Glutamatergic neuron (in vitro differentiated cells): Measurements from ENCODE around the gene WDR20. TPM values are rescaled to one million over a fixed set of nuclear protein-coding genes. Genes with fewer than 3 reads are reported as not detected.

Source experiments
- DNase-seq: peaks from one replicate; pipeline ENCODE4 v3.0.0; 2022
- H3K27ac Mint-ChIP-seq: one replicate; pipeline ENCODE4 v1.8.0; 2020; ENCODE audit warnings: mild to moderate bottlenecking, mixed read lengths, inconsistent platforms; ENCODE audit not compliant: unreplicated experiment
- H3K27me3 Mint-ChIP-seq: one replicate; pipeline ENCODE4 v1.8.0; 2020; ENCODE audit warnings: mild to moderate bottlenecking, moderate library complexity, mixed read lengths, inconsistent platforms; ENCODE audit not compliant: unreplicated experiment
- H3K36me3 Mint-ChIP-seq: one replicate; pipeline ENCODE4 v1.8.0; 2020; ENCODE audit warnings: mild to moderate bottlenecking, mixed read lengths, inconsistent platforms; ENCODE audit not compliant: unreplicated experiment
- H3K4me1 Mint-ChIP-seq: one replicate; pipeline ENCODE4 v1.8.0; 2020; ENCODE audit warnings: mild to moderate bottlenecking, low read depth, mixed read lengths, inconsistent platforms; ENCODE audit not compliant: unreplicated experiment
- H3K4me3 Mint-ChIP-seq: one replicate; pipeline ENCODE4 v1.8.0; 2020; ENCODE audit warnings: mild to moderate bottlenecking, mixed read lengths, inconsistent platforms; ENCODE audit not compliant: unreplicated experiment
- H3K9me3 Mint-ChIP-seq: one replicate; pipeline ENCODE4 v1.8.0; 2020; ENCODE audit warnings: mild to moderate bottlenecking, moderate library complexity, mixed read lengths, inconsistent platforms; ENCODE audit not compliant: unreplicated experiment
- total RNA-seq: library from RNA; stranded (reverse); fragmentation: NEBNext Ultra II Directional; extraction: Animal tissue kit (Norgen Biotek cat#: 25700); gene quantifications from one replicate; pipeline ENCODE4 v1.2.1, GENCODE V29; 2021; ENCODE audit not compliant: unreplicated experiment
- TF ChIP-seq, protein P1 (sequence below): fragments of 200-600 bp; sonication (generic); IDR thresholded peaks from one replicate; pipeline ENCODE4 v1.5.0; 2021; ENCODE audit not compliant: partially characterized antibody, unreplicated experiment

The WDR20 gene
- total RNA-seq, 1 donor from 2014 or later, result 38.1 TPM

DNA sequence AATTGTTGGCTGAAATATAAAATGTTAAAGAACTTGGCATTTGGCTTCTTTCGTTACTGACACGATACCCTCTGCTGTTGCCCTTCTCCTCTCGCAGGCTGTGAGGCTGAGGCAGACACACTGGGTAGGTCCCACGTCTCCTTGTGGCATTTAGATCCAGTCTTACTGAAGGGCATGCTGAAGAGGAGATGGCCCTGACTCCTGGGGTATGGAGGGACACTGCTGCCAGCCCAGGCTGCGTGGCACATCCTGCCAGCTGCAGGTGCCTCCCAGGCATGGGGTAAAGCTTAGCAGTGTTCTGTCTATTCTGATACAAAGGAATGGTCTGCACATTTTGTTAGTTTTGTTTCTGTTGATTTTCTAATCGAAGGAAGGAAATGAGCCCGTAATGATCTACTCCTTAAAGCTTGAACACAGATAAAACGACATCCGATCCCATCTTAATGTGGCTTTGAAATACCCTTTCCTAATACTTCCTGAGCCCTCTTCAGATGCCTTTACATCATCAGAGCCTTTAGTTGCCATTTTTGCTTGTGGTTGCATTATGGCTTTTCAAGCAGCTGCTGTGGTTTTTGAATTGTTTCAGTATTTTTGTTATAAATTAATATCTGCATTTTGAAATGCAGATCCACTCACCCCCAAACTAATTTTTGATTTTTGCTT, 61.1 kb downstream of the WDR20 start:
- H3K36me3 Mint-ChIP-seq, result peaks cover 4% of the 10 kb centered on the region
- no peak for DNase-seq
- no peak overlapping the region for H3K27ac Mint-ChIP-seq
- peaks cover 6% of the 10 kb centered on the region for H3K27me3 Mint-ChIP-seq
- TF ChIP-seq, protein P1, sequence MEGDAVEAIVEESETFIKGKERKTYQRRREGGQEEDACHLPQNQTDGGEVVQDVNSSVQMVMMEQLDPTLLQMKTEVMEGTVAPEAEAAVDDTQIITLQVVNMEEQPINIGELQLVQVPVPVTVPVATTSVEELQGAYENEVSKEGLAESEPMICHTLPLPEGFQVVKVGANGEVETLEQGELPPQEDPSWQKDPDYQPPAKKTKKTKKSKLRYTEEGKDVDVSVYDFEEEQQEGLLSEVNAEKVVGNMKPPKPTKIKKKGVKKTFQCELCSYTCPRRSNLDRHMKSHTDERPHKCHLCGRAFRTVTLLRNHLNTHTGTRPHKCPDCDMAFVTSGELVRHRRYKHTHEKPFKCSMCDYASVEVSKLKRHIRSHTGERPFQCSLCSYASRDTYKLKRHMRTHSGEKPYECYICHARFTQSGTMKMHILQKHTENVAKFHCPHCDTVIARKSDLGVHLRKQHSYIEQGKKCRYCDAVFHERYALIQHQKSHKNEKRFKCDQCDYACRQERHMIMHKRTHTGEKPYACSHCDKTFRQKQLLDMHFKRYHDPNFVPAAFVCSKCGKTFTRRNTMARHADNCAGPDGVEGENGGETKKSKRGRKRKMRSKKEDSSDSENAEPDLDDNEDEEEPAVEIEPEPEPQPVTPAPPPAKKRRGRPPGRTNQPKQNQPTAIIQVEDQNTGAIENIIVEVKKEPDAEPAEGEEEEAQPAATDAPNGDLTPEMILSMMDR, result no peak
- peaks cover 33% of the 10 kb centered on the region for H3K4me1 Mint-ChIP-seq
- H3K9me3 Mint-ChIP-seq, result peaks cover 8% of the 10 kb centered on the region
- H3K4me3 Mint-ChIP-seq, result no peak overlapping the region

DNA sequence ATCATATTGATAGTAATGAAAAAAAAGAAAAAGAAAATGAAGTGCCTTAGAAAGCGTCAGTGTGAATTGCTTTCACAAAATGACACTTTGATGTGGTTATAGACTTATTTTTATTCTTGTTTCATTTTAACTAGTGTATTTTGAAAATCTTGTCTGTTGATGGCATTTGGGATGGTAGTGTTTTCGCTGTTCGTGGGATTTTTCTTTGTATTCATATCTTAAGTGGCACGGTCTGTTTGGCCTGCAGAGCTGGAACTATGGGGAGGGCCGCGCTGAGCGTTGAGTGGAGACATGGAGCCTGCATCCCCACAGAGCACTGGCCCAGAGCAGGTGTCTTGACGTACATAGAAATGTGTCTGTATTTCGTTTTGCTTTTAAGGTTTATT, 61.6 kb downstream of the WDR20 start:
- Mint-ChIP-seq H3K4me1 (peaks cover 30% of the 10 kb centered on the region), H3K9me3 (peaks cover 9% of the 10 kb centered on the region), H3K27me3 (peaks cover 6% of the 10 kb centered on the region), H3K36me3 (peaks cover 1% of the 10 kb centered on the region), H3K27ac (no peak overlapping the region), H3K4me3 (no peak overlapping the region)
- TF ChIP-seq, protein P1, result no peak
- no peak for DNase-seq

DNA sequence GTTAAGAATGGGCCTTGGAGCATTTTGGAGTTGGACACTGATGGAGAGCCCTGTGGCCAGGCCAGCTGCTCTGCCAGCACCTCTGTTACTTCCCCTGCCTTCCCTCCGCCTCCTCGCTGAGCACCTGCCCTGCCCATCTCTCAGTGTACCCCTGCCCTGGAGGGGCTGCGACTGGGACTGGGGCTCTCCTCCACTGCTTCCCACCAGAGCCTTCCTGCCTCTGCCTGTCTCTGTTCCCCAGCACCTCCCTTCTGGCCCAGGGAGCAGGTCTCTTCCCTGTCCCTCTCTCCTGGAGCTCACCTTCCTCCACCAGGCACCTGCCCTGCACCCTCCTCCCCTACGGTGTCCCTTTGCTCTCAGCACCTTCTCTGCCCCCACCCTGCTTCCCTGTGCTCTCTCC, 62.1 kb downstream of the WDR20 start:
- TF ChIP-seq, protein P1, result no peak
- Mint-ChIP-seq H3K4me3 (no peak overlapping the region), H3K9me3 (peaks cover 12% of the 10 kb centered on the region), H3K36me3 (no peaks in the 10 kb centered on the region), H3K27ac (peak overlapping the region; percentile 52), H3K27me3 (peaks cover 6% of the 10 kb centered on the region), H3K4me1 (peaks cover 31% of the 10 kb centered on the region)
- no peak for DNase-seq

DNA sequence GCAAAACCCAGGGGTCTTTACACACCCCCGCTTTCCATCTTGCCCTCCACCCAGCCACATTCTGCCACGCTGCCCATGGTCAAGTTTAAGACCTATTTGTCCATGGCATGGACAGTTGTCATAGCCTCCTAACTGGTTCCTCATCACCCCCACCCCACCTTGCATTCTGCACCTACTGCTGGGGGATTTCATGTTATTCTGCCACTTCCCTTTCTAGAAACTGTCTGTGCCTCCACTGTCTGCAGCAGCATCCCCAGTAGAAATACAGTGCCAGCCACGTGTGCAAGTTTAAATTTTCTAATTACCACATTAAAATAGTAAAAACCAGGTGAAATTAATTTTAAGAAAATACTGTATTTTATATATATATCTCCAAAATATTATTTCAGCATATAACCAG, 63.2 kb downstream of the WDR20 start:
- Mint-ChIP-seq H3K27ac (no peak overlapping the region), H3K36me3 (no peaks in the 10 kb centered on the region), H3K4me3 (peak overlapping the region; percentile 57), H3K9me3 (peaks cover 14% of the 10 kb centered on the region), H3K27me3 (peaks cover 4% of the 10 kb centered on the region), H3K4me1 (peaks cover 28% of the 10 kb centered on the region)
- TF ChIP-seq, protein P1, result no peak
- no peak for DNase-seq

DNA sequence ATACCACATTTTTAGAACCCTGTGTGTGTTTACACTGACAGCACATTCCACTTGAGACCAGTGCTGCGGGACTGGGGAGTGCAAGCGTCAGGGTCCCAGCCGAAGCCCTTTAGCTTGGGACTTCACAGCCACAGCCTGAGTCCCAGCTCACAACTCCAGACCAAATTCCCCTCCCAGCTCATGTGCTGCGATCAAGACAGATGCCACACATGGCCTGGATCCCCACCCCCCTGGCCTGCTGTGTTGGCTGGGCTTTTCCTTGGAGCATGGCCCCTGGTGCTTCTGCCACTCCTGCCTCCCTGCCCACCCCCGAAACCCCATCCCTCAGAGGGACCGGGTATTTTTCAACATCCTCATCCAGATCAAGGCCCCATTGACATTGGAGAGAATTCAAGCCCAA, 63.7 kb downstream of the WDR20 start:
- H3K4me1 Mint-ChIP-seq, result peaks cover 28% of the 10 kb centered on the region
- TF ChIP-seq, protein P1, result no peak
- H3K4me3 Mint-ChIP-seq, result no peak overlapping the region
- H3K27me3 Mint-ChIP-seq, result peaks cover 5% of the 10 kb centered on the region
- peak; percentile 53 for DNase-seq
- H3K27ac Mint-ChIP-seq, result peak overlapping the region; percentile 86
- H3K36me3 Mint-ChIP-seq, result no peaks in the 10 kb centered on the region
- peaks cover 14% of the 10 kb centered on the region for H3K9me3 Mint-ChIP-seq
